ENCODE data around the gene BRIP1. TPM values are rescaled to one million over a fixed set of nuclear protein-coding genes. Genes with fewer than 3 reads are reported as not detected.

BRIP1 gene
- total and polyA plus RNA-seq, 7 experiments from 2014 or later = 0.64 to 19.9 (median 1.6) TPM

Other genes with a start within 250 kb of the BRIP1 start
- gene INTS2, start 64.5 kb upstream of the BRIP1 start, total RNA-seq = 10 to 100 TPM; 14.9 to 24.4 (median 19.2) TPM
- gene INTS2, start 64.5 kb upstream of the BRIP1 start, polyA plus RNA-seq = 1 to 10 TPM; 4.7 to 6.4 TPM
- gene MED13, start 201.8 kb upstream of the BRIP1 start, total RNA-seq = 10 to 100 TPM; 65.4 to 84.8 (median 76.4) TPM
- gene MED13, start 201.8 kb upstream of the BRIP1 start, polyA plus RNA-seq = 1 to 10 TPM; 3.6 to 4.7 TPM